Peyer's patch (tissue), 4 donors: Measurements from ENCODE around the gene TMEM190.
"Not testable (repeated sequence)": the region's sequence is repeated elsewhere in the genome, so short reads cannot be mapped to it uniquely, and the experiment has no call there.

Experiments used
- POLR2A ChIP-seq, 2 donors: fragments of 450-650 bp; IDR thresholded peaks; one replicate each; pipeline ENCODE4 v1.5.1; 2017; ENCODE audit warnings: antibody characterized with exemption in 2 of 2, mild to moderate bottlenecking in 2 of 2, moderate library complexity in 2 of 2
- TF ChIP-seq, protein P1 (sequence below), 6 experiments: fragments of 450-650 bp in 4 of 6; fragments of 200-600 bp in 2 of 6; sonication (generic) in 1 of 6; IDR thresholded peaks; one replicate each; pipeline ENCODE4 v1.5.1; 2017 to 2019; ENCODE audit warnings: antibody characterized with exemption in 6 of 6, mild to moderate bottlenecking in 3 of 6, moderate library complexity in 1 of 6

DNA sequence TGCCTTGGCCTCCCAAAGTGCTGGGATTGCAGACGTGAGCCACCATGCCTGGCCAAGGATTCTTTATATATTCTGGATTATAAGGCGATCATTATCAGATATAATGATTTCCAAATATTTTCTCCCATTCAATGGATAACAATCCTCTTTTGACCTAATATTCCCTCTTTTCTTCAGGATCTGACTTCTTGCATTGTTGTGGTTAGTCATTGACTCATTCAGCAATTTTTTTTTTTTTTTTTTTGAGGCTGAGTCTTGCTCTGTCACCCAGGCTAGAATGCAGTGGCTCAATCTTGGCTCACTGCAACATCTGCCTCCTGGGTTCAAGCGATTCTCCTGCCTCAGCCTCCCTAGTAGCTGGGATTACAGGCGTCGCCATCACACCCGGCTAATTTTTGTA is 46.8 kb upstream of the TMEM190 start:
- TF ChIP-seq, protein P1, sequence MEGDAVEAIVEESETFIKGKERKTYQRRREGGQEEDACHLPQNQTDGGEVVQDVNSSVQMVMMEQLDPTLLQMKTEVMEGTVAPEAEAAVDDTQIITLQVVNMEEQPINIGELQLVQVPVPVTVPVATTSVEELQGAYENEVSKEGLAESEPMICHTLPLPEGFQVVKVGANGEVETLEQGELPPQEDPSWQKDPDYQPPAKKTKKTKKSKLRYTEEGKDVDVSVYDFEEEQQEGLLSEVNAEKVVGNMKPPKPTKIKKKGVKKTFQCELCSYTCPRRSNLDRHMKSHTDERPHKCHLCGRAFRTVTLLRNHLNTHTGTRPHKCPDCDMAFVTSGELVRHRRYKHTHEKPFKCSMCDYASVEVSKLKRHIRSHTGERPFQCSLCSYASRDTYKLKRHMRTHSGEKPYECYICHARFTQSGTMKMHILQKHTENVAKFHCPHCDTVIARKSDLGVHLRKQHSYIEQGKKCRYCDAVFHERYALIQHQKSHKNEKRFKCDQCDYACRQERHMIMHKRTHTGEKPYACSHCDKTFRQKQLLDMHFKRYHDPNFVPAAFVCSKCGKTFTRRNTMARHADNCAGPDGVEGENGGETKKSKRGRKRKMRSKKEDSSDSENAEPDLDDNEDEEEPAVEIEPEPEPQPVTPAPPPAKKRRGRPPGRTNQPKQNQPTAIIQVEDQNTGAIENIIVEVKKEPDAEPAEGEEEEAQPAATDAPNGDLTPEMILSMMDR (IDR thresholded peaks at IDR 0.05) = not testable (repeated sequence)
- TF ChIP-seq POLR2A (IDR thresholded peaks at IDR 0.05) = not testable (repeated sequence)
